HG03095 (cell line): Measurements from ENCODE around the gene UGT1A7.

ENCODE experiments used
- ATAC-seq: cut with Tn5 transposase; IDR thresholded peaks from one replicate; pipeline ENCODE4 v1.9.1; 2021; ENCODE audit warnings: moderate library complexity; ENCODE audit not compliant: unreplicated experiment

The UGT1A7 gene

DNA sequence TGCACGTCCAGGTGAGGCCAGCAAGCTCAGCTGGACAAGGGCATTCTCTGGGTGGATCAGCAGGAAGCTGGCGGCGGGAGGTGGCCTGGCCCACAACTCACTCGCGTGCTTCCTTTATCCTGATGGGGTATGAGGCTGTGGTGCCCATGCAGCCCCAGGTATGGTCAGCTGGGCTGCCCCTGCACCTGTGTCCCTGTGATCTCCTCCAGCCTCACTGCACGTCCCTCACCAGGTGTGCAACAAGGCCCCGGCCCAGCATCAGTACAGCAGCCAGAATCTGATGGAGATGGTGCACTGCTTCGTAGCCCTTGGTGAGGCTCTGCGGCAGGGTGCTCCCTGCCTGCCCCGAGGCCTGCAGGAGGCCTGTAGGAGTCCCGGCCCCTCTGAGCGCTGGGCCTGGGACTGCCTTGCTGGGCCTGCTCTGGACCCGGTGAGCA, 114.1 kb downstream of the UGT1A7 start:
- ATAC-seq: no peak

GRCh38 chr2:233796254-233796653, 114.6 kb downstream of the UGT1A7 start:
- no peak for ATAC-seq

DNA sequence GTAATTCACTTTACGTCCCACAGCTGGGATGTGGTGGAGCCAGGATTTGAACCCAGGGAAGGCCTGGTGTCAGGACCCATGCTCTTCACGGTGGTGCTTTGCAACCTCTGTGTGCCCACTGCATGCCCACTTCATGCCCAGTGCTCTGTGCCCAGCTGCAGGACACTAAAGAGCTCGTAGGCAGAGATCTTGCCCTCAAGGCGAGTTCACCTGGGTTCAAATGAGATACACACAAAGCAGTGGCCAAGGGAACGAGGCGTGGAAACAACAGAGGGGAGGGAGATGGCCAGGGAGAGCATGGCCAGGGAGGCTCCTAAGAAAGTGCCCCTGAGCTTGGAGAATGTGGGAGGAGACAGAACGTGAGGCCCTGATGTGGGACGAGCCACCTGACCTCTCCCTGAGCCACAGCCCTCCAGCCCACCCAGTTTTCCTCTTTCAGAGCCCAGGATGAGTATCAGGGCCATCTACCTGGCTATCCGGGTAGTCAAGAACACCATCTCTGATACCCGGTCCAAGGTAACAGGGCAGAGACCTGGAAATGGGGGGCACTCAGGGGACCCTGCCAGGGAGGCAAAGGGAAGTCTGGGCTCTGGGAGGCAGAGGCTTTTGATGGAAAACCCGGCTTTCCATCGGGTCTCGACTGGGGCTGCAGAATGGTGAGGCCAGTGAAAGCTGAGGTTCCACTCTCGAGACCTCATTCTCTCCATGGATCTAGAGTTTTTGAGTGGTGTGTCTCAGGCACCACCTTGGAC, 116.8 kb downstream of the UGT1A7 start:
- ATAC-seq: no peak

DNA sequence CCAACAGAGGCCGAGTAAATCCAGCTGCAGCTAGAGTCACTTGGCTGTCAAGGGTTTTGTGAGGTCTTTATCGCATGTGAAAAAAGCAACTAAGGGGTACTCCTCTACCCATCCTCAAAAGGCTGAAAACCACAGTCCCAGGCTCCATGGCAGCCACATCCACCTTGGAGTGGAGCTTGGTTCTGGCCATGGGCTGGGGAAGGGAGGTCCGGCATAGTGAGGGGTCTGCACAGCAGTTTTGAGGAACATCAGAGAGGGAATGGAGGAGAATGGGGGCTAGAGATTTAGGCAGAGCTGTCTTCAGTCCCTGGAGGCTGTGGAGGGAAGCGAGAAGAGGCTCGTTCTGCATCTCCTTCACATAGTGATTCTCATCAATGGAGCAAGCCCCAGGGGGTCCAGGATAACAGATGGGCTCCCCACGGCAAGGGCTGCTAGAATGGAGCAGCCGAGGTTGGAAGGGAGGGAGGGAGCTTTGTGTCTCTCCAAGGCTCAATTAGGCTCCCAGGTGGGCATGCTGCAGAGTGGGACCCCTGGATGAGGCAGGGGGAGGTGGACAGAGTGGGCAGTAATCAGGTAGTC, 117.5 kb downstream of the UGT1A7 start:
- no peak for ATAC-seq

GRCh38 chr2:233799716-233800115, 118.0 kb downstream of the UGT1A7 start:
- ATAC-seq: no peak

- no peak for ATAC-seq
Measured at GRCh38 chr2:233800208-233800607, 118.5 kb downstream of the UGT1A7 start.

DNA sequence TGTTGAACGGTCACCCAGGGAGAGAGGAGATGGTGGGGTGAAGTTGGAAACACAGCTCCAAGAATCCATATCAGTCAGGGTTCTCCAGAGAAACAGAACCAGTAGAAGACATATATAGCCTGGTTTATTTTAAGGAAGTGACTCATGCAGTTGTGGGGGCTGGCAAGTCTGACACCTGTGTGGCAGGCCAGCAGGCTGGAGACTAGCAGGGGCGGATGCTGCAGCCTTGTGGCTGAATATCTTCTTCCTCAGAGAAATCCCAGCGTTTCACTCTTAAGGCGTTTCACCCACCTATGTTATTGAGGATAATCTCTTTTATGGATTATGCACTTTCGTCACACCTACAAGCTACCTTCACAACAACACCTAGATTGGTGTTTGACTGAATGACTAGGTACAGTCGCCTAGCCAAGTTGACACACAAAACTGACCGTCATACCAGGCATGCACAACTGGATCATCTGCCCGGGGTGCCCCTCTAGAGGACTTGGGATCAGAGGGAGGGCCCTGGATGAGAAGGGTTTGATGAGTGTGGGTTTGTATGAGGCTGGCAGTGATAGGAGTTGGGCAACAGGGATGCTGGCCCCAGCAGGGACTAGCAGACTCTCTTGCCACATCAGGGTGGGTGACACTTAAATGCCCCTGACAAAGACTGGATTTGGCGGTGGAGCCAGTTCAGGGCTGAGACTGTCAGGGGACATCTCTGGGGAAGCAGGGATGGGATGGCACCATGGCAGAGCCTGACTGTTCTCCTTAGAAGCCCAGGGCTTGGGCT, 119.8 kb downstream of the UGT1A7 start:
- no peak for ATAC-seq

GRCh38 chr2:233802132-233802815, 120.6 kb downstream of the UGT1A7 start:
- no peak for ATAC-seq

DNA sequence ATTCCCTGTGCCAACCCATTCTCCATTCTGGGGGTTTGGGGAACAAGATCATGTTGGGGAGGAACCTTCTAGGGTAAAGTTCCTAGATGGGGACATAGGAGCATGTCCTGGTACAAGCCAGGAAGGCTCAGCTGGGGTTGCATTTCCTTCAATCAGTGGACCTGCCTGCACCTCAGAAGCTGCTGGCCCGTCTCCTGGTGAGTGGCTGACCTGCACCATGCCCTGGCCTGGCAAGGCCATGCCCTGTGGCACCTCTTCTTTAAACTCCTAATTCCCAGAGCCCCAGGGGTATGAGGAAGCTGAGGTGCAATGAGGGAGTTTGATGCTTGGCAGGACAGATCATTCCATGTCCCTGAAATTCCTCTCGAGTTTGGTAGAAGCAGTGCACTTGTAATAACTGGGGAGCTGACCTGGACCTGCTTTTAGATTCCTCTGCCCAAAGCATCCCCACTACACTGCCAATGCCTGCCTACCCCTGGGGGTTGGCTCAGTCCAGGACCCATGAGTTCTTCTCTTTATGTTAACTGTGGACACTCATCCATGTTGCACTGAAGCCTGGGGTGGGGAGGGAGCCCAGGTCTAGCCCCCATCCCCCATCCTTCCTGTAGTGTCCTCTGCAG, 121.7 kb downstream of the UGT1A7 start:
- no peak for ATAC-seq

DNA sequence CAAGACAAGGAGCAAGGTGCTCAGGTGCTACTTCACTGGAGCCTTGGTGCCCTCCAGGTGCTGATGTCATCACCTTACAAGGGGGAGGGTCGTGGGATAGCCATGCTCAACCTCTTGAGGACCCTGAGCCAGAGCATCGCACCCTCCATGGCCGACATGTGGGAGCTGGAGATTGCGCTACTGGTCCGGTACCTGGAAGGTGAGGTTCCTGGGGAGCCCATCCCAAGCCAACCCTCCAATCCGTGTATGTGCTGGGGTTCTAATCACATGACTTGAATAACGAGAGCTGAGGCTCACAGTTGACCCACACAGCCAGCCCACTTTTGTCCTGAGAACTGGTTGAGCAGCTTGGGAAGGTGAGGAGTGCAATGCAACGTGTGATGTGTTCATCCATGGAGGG, 122.3 kb downstream of the UGT1A7 start:
- no peak for ATAC-seq

GRCh38 chr2:233807215-233807865, 125.6 kb downstream of the UGT1A7 start:
- ATAC-seq: no peak

DNA sequence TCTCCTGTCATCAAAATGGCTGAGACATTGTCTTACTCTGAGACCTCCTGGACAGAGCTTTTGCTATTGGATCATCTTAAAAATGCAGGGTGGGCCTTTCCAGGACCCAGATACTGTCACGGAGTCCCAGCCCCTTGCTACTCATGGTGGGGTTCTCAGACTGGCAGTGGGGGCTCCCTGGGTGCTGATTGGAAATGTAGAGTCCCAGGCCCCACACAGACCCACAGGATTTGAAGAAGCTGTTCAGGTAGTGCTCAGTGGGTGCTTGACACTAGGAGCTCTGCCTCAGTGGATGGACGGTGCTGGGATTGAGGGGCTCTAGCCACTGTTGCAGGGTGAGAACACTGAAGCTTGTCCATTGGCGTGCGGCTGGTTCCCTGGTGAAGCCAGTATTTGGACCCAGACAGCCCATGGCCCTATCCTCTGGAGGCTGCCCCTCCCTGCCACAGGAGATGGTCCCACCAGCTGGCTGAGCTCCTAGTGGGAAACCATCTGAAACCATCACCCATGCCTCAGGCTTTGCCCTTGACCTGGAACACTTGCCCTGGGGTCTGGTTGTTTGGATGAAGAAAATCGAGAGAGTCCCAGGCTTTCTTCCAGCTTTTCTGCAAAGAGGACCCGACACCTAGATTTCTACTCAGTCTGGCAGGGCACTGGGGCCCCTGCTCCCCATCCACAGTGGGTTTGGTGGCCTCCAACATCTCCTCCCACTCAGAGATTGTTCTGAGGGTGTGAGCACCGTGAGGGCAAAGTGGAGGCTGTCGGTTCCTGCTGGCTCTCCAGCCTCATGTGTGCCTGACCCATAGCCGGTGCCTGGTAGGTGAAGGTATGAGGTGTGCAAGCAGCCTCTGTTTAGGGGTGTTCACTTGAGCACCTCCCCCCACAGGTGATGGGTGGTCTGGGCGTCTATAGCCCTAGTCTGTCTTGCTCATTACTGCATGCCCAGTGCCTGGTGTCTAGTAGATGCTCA, 126.5 kb downstream of the UGT1A7 start:
- no peak for ATAC-seq

DNA sequence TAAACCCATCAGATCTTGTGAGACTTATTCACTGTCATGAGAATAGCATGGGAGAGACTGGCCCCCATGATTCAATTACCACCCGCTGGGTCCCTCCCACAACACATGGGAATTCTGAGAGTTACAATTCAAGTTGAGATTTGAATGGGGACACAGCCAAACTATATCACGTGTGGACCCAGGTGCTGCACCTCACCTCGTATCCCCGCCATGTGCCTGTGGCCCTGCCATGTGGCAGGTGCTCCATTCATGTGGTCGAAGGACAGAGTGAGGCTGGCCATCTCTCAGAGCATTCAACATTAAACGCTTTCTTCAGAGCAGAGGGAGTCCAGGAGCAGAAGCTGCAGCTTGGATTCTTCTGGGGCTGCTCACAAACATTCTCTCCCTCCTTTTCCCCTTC, 128.7 kb downstream of the UGT1A7 start:
- ATAC-seq: no peak

- ATAC-seq: no peak
Measured at GRCh38 chr2:233811087-233811486, 129.4 kb downstream of the UGT1A7 start.

- no peak for ATAC-seq
Measured at GRCh38 chr2:233811732-233812131, 130.0 kb downstream of the UGT1A7 start.

DNA sequence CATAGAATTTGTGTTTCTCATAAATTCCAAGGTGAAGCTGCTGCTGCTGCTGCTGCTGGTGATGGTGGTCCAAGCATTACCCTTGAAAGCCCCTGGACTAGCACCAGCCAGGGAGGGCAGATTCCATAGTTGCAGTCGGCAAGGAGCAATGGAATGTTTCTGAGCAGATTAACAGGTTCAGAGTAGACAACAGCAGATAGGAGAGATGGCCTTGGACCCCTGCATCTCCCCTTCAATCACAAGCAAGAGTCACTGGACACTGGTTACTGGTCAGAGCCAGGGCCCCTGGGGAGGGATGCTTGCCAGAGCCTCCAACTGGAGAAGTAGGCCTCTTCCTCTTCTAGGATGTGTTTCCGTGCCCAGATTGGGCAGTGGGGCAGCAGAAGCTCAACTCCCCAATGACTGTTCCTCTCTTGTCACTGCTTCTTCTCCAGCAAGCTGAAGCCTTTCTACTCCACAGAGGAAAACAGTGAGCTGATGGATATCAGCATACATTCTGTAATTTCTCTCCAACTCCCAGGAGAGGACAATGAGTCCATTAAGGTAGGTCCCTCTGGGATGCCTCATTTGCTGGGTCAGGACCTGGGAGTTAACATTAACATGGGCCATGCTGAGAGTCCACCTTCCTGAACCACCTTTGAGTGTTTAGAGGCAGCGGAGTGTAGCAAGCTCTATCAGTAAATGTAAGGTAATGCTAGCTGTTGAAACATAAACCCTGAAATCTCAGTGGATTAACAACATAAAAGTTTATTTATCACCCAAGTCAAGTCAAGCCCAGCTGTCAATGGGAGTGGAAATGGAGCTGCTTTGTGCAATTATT, 131.7 kb downstream of the UGT1A7 start:
- no peak for ATAC-seq

DNA sequence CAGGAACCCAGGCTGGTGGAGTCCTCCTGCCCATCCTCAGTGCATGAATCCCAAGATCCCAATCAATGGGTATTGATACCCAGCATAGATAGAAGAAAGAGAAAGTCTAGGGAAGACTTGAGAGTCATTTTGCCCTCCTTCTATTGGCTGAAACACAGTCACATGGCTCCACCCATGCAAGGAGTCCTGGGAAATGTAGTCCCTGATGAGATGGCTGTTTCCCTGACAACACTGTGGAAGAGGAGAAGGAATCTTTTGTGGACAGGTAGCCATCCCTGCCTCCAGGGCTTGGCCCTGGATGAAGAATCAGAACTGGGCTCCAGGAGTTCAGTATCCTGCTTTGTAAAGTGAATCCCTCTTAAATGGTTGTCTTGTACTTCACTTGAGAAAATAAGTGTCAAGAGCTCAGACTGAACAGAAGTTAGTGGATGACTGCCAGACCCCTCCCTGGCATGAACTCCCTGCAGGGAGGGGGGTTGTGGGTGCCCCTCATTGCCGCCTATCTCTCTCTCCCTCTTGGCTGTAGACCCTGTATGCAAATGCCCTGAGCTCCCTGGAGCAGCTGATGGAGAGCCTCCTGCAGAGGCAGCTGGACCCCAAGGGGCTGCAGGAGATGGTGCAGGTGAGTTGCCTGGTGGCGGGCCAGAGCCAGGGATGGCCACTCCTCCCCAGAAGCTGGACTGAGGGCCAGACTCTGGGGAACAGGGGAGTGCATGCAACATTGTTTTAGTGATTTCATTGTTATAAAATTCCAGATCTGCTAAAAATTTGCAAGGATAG, 132.5 kb downstream of the UGT1A7 start:
- ATAC-seq: no peak

DNA sequence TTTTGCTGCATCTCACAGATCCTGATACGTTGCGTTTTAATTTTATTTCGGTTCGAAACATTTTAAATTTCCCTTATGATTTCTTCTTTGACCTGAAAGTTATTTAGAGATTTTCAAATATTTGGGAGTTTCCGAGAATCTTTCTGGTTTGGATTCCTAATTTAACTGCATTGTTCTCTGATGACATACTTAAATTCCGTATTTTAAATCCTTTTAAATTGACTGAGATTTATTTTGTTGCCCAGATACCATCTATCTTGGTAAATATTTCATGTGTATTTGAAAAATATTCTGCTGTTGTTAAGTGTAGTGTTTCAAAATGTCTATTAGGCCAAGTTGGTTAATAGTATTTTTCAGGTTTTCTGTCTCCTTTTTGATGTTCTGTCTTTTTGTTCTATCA, 134.2 kb downstream of the UGT1A7 start:
- ATAC-seq: no peak
